Neural cell (in vitro differentiated cells): ENCODE results near the gene NRG3. TPM values are rescaled to one million over a fixed set of nuclear protein-coding genes. Genes with fewer than 3 reads are reported as not detected.

ENCODE experiments used
- H2AFZ ChIP-seq: fragments of 200-600, 300-800 bp; sonication (generic), shearing (Covaris generic); 2 replicates; pipeline ENCODE4 v1.6.0; 2014; ENCODE audit warnings: low read depth, mild to moderate bottlenecking, antibody characterized with exemption, low read length, moderate library complexity
- H3F3A ChIP-seq: fragments of 200-600 bp; shearing (Covaris generic); 2 replicates; pipeline ENCODE4 v1.6.1; 2016; ENCODE audit warnings: mild to moderate bottlenecking, moderate library complexity, mixed read lengths, antibody characterized with exemption, low read length; ENCODE audit not compliant: insufficient read depth, poor library complexity, severe bottlenecking
- H3K27ac ChIP-seq: fragments of 200-600, 300-800 bp; sonication (generic), shearing (Covaris generic); 2 replicates; pipeline ENCODE4 v1.5.1; 2014; ENCODE audit warnings: mild to moderate bottlenecking, low read length, moderate library complexity
- H3K27me3 ChIP-seq: fragments of 300-800, 200-600 bp; sonication (generic), shearing (Covaris generic); 2 replicates; pipeline ENCODE4 v1.6.0; 2014; ENCODE audit warnings: mild to moderate bottlenecking, low read depth, low read length, moderate library complexity; ENCODE audit not compliant: insufficient read depth
- H3K36me3 ChIP-seq: fragments of 300-800, 200-600 bp; sonication (generic), shearing (Covaris generic); 2 replicates; pipeline ENCODE4 v1.5.1; 2014; ENCODE audit warnings: mild to moderate bottlenecking, antibody characterized with exemption, low read length, moderate library complexity; ENCODE audit not compliant: insufficient read depth
- H3K4me2 ChIP-seq: fragments of 300-800, 200-600 bp; sonication (generic), shearing (Covaris generic); 2 replicates; pipeline ENCODE4 v1.6.0; 2014; ENCODE audit warnings: mild to moderate bottlenecking, low read length
- H3K4me3 ChIP-seq: fragments of 300-800, 200-600 bp; sonication (generic), shearing (Covaris generic); 2 replicates; pipeline ENCODE4 v1.5.1; 2014; ENCODE audit warnings: mild to moderate bottlenecking, low read length, moderate library complexity
- H3K79me2 ChIP-seq: fragments of 200-600 bp; shearing (Covaris generic); replicated peaks from 2 replicates; pipeline ENCODE4 v1.6.0; 2014; ENCODE audit warnings: mild to moderate bottlenecking, low read length, moderate library complexity; ENCODE audit not compliant: insufficient read depth
- H3K9ac ChIP-seq: fragments of 300-800, 200-600 bp; sonication (generic), shearing (Covaris generic); 2 replicates; pipeline ENCODE4 v1.6.1; 2016; ENCODE audit warnings: mild to moderate bottlenecking, low read length, mixed read lengths
- H3K9me2 ChIP-seq: fragments of 200-600 bp; shearing (Covaris generic); 2 replicates; pipeline ENCODE4 v1.6.1; 2016; ENCODE audit warnings: mild to moderate bottlenecking, low read length, mixed read lengths; ENCODE audit not compliant: insufficient read depth
- H3K9me3 ChIP-seq: fragments of 200-600, 300-800 bp; sonication (generic), shearing (Covaris generic); 2 replicates; pipeline ENCODE4 v1.6.1; 2016; ENCODE audit warnings: mild to moderate bottlenecking, mixed run types, low read length, moderate library complexity, mixed read lengths
- H4K20me1 ChIP-seq: fragments of 200-600 bp; shearing (Covaris generic); 2 replicates; pipeline ENCODE4 v1.6.1; 2016; ENCODE audit warnings: mild to moderate bottlenecking, mixed run types; ENCODE audit not compliant: insufficient read depth
- EP300 ChIP-seq: fragments of 450-650 bp; conservative IDR thresholded peaks from 2 replicates; pipeline ENCODE4 v1.6.1; 2014; ENCODE audit warnings: antibody characterized with exemption, mild to moderate bottlenecking, moderate library complexity; ENCODE audit not compliant: poor library complexity, severe bottlenecking
- EZH2 ChIP-seq: fragments of 200-600, 300-800 bp; shearing (Covaris generic), sonication (generic); IDR thresholded peaks from 2 replicates; pipeline ENCODE4 v1.6.1; 2014; ENCODE audit warnings: antibody characterized with exemption, low read length, borderline replicate concordance, mild to moderate bottlenecking; ENCODE audit not compliant: insufficient read depth, poor library complexity, severe bottlenecking
- MXI1 ChIP-seq: fragments of 450-650 bp; conservative IDR thresholded peaks from 2 replicates; pipeline ENCODE4 v1.6.1; 2014; ENCODE audit warnings: antibody characterized with exemption, mild to moderate bottlenecking; ENCODE audit not compliant: poor library complexity, severe bottlenecking
- POLR2AphosphoS5 ChIP-seq: IDR thresholded peaks from 2 replicates; pipeline ENCODE4 v1.6.1; 2012
- RAD21 ChIP-seq: fragments of 450-650 bp; conservative IDR thresholded peaks from 2 replicates; pipeline ENCODE4 v1.6.1; 2014; ENCODE audit warnings: antibody characterized with exemption, mild to moderate bottlenecking, moderate library complexity
- SMC3 ChIP-seq: fragments of 450-650 bp; conservative IDR thresholded peaks from 2 replicates; pipeline ENCODE4 v1.6.1; 2014; ENCODE audit warnings: antibody characterized with exemption, mild to moderate bottlenecking, moderate library complexity; ENCODE audit not compliant: poor library complexity
- TAF1 ChIP-seq: IDR thresholded peaks from 2 replicates; pipeline ENCODE4 v1.6.1; 2012; ENCODE audit warnings: low read depth
- polyA plus RNA-seq: library from polyadenylated mRNA; depleted of rRNA; stranded (reverse); fragments of >200 nt; gene quantifications from 2 replicates; pipeline ENCODE4 v1.2.3, GENCODE V29; 2014
- TF ChIP-seq, protein P1 (sequence below): fragments of 450-650 bp; IDR thresholded peaks from 2 replicates; pipeline ENCODE4 v1.5.1; 2014; ENCODE audit warnings: antibody characterized with exemption, mild to moderate bottlenecking, moderate library complexity; ENCODE audit not compliant: poor library complexity, severe bottlenecking
- TF ChIP-seq, protein P2 (sequence below): IDR thresholded peaks from 2 replicates; pipeline ENCODE4 v1.6.1; 2012; ENCODE audit warnings: borderline replicate concordance

Gene NRG3
- polyA plus RNA-seq, 1 donor from 2014 or later, result 14.0 TPM

DNA sequence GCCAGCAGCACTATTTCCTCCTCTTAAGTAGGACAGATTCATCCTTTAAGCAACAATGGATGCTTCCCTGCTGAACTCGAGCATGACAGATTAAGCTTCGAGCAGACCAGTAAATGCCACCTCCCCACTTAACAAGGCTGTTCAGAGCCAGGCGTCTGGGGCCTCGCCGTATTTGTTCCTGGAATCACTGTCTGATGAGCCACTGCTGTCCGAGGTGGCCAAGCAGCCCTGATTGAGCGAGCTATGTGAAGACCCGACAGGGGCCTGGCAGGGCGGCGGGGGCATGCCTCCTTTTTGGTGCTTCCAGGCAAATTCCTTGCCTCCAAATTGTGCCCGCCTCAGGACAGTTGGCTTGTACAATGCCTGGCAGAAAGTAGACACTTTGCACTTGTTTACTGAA is 862.6 kb downstream of the NRG3 start:
- H3K9me2 ChIP-seq, result no peaks in the 10 kb centered on the region
- no peaks in the 10 kb centered on the region for H3K36me3 ChIP-seq
- H3K4me2 ChIP-seq, result no peak overlapping the region
- H3F3A ChIP-seq, result no peaks in the 10 kb centered on the region
- no peak for TF ChIP-seq MXI1
- H3K27ac ChIP-seq, result no peak overlapping the region
- H3K27me3 ChIP-seq, result no peaks in the 10 kb centered on the region
- no peaks in the 10 kb centered on the region for H3K9me3 ChIP-seq
- H3K9ac ChIP-seq, result no peak overlapping the region
- no peaks in the 10 kb centered on the region for H3K79me2 ChIP-seq
- no peak overlapping the region for H2AFZ ChIP-seq
- no peak overlapping the region for H3K4me3 ChIP-seq
- no peaks in the 10 kb centered on the region for H4K20me1 ChIP-seq

DNA sequence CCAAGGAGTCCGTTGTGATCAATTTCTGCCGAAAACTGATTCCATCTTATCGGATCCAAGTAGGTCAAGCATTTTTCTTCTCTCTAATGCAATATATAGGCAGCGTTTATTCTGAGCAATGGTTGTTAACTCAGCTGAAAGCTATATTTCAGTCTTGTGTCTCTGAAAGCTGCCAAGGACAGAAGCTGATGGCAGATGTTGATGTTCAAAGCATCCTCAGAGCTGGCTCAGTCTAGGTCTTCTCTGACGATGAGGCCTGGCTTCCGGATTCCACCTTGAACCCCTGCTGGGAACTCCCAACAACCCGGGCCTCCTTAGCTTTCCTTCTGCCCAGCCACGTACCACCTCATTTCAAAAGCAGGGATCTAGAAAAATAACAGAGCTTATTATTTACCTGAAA is 863.6 kb downstream of the NRG3 start:
- H3K4me3 ChIP-seq, result no peak overlapping the region
- no peak overlapping the region for H2AFZ ChIP-seq
- no peaks in the 10 kb centered on the region for H3K36me3 ChIP-seq
- TF ChIP-seq, protein P1, sequence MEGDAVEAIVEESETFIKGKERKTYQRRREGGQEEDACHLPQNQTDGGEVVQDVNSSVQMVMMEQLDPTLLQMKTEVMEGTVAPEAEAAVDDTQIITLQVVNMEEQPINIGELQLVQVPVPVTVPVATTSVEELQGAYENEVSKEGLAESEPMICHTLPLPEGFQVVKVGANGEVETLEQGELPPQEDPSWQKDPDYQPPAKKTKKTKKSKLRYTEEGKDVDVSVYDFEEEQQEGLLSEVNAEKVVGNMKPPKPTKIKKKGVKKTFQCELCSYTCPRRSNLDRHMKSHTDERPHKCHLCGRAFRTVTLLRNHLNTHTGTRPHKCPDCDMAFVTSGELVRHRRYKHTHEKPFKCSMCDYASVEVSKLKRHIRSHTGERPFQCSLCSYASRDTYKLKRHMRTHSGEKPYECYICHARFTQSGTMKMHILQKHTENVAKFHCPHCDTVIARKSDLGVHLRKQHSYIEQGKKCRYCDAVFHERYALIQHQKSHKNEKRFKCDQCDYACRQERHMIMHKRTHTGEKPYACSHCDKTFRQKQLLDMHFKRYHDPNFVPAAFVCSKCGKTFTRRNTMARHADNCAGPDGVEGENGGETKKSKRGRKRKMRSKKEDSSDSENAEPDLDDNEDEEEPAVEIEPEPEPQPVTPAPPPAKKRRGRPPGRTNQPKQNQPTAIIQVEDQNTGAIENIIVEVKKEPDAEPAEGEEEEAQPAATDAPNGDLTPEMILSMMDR, result no peak
- no peak for TF ChIP-seq EP300
- TF ChIP-seq SMC3, result no peak
- no peak for TF ChIP-seq MXI1
- TF ChIP-seq, protein P2, sequence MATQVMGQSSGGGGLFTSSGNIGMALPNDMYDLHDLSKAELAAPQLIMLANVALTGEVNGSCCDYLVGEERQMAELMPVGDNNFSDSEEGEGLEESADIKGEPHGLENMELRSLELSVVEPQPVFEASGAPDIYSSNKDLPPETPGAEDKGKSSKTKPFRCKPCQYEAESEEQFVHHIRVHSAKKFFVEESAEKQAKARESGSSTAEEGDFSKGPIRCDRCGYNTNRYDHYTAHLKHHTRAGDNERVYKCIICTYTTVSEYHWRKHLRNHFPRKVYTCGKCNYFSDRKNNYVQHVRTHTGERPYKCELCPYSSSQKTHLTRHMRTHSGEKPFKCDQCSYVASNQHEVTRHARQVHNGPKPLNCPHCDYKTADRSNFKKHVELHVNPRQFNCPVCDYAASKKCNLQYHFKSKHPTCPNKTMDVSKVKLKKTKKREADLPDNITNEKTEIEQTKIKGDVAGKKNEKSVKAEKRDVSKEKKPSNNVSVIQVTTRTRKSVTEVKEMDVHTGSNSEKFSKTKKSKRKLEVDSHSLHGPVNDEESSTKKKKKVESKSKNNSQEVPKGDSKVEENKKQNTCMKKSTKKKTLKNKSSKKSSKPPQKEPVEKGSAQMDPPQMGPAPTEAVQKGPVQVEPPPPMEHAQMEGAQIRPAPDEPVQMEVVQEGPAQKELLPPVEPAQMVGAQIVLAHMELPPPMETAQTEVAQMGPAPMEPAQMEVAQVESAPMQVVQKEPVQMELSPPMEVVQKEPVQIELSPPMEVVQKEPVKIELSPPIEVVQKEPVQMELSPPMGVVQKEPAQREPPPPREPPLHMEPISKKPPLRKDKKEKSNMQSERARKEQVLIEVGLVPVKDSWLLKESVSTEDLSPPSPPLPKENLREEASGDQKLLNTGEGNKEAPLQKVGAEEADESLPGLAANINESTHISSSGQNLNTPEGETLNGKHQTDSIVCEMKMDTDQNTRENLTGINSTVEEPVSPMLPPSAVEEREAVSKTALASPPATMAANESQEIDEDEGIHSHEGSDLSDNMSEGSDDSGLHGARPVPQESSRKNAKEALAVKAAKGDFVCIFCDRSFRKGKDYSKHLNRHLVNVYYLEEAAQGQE, result no peak
- TF ChIP-seq EZH2, result no peak
- TF ChIP-seq TAF1, result no peak
- TF ChIP-seq POLR2AphosphoS5, result no peak
- no peak for TF ChIP-seq RAD21
- no peaks in the 10 kb centered on the region for H4K20me1 ChIP-seq
- H3K27ac ChIP-seq, result no peak overlapping the region
- H3K9me2 ChIP-seq, result no peaks in the 10 kb centered on the region
- H3K79me2 ChIP-seq, result no peaks in the 10 kb centered on the region
- no peak overlapping the region for H3K4me2 ChIP-seq
- no peaks in the 10 kb centered on the region for H3F3A ChIP-seq
- no peak overlapping the region for H3K9ac ChIP-seq
- H3K9me3 ChIP-seq, result no peaks in the 10 kb centered on the region
- no peaks in the 10 kb centered on the region for H3K27me3 ChIP-seq

DNA sequence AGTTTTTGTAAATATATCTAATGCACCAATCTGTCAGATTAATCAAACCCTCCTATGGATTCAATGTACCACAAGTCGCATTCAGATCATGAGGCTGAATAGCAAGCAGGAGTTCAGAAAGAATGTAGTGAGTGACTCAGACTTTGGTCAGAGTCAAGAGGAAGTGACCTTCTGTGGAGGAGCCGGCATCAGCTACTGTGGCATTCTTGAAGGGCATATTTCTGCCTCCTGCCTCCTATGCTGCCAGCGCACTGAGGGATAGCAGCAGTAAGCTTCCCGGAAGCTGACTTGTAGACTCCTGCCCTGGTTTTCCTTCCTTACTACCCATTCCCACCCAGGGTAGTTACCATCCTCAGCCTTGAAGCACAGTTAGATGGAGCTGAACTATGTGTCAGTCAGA is 867.5 kb downstream of the NRG3 start:
- no peak overlapping the region for H3K4me2 ChIP-seq
- H3K4me3 ChIP-seq, result no peak overlapping the region
- no peaks in the 10 kb centered on the region for H3K9me2 ChIP-seq
- no peaks in the 10 kb centered on the region for H4K20me1 ChIP-seq
- H3K9ac ChIP-seq, result no peak overlapping the region
- H3K27ac ChIP-seq, result no peak overlapping the region
- no peak overlapping the region for H2AFZ ChIP-seq
- no peaks in the 10 kb centered on the region for H3K79me2 ChIP-seq
- TF ChIP-seq MXI1 (no peak), SMC3 (no peak), RAD21 (no peak), POLR2AphosphoS5 (no peak), EZH2 (no peak)
- TF ChIP-seq, protein P1, result no peak
- no peaks in the 10 kb centered on the region for H3K36me3 ChIP-seq
- H3K27me3 ChIP-seq, result no peaks in the 10 kb centered on the region
- H3K9me3 ChIP-seq, result no peaks in the 10 kb centered on the region
- H3F3A ChIP-seq, result no peaks in the 10 kb centered on the region
